Mesothelial cell of epicardium (in vitro differentiated cells): ENCODE data around the gene GNL3. TPM values are rescaled to one million over a fixed set of nuclear protein-coding genes. Genes with fewer than 3 reads are reported as not detected.

Source experiments
- DNase-seq, 2 experiments: peaks; one replicate each; pipeline ENCODE4 v3.0.0; 2021; ENCODE audit warnings: low spot score in 2 of 2; ENCODE audit not compliant: unreplicated experiment in 2 of 2
- H3K27ac Mint-ChIP-seq: 2 replicates; pipeline ENCODE4 v1.8.0; 2021; ENCODE audit warnings: mixed read lengths
- H3K27me3 Mint-ChIP-seq: 2 replicates; pipeline ENCODE4 v1.8.0; 2021; ENCODE audit warnings: low read depth, mixed read lengths
- H3K36me3 Mint-ChIP-seq: 2 replicates; pipeline ENCODE4 v1.8.0; 2021; ENCODE audit warnings: mixed read lengths
- H3K4me1 Mint-ChIP-seq: 2 replicates; pipeline ENCODE4 v1.8.0; 2021; ENCODE audit warnings: mixed read lengths
- H3K4me3 Mint-ChIP-seq: 2 replicates; pipeline ENCODE4 v1.8.0; 2021; ENCODE audit warnings: mild to moderate bottlenecking, moderate library complexity, mixed read lengths
- H3K9me3 Mint-ChIP-seq: 2 replicates; pipeline ENCODE4 v1.8.0; 2021; ENCODE audit warnings: mixed read lengths
- total RNA-seq: library from RNA; stranded (reverse); gene quantifications from 3 replicates; pipeline ENCODE4 v1.2.1, GENCODE V29; 2021
- TF ChIP-seq, protein P1 (sequence below): fragments of 200-600 bp; sonication (generic); IDR thresholded peaks from one replicate; pipeline ENCODE4 v1.5.0; 2021; ENCODE audit warnings: antibody characterized with exemption; ENCODE audit not compliant: unreplicated experiment

Gene GNL3
- total RNA-seq, 1 donor from 2014 or later: 116 TPM

DNA sequence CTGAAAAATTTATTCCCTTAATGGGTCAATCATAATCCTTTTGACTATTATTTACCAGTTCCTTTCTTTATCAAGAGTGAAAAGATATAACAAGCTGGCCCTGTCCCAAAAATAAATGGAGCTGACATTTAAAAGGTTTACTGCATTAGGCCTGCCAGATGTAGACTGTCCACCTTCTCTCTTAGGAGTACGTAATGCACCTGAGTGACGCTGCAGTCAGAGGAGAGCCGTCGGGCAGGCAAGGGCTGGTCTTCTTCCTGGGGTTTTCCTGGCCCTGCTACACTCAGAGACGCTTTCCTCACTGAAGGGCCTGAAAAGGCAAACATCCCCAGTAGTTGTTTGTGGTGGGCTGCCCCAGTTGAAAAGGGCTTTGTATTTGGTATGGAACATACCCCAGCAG, 57.3 kb downstream of the GNL3 start:
- DNase-seq: no peak
- no peaks in the 10 kb centered on the region for H3K4me1 Mint-ChIP-seq
- TF ChIP-seq, protein P1, sequence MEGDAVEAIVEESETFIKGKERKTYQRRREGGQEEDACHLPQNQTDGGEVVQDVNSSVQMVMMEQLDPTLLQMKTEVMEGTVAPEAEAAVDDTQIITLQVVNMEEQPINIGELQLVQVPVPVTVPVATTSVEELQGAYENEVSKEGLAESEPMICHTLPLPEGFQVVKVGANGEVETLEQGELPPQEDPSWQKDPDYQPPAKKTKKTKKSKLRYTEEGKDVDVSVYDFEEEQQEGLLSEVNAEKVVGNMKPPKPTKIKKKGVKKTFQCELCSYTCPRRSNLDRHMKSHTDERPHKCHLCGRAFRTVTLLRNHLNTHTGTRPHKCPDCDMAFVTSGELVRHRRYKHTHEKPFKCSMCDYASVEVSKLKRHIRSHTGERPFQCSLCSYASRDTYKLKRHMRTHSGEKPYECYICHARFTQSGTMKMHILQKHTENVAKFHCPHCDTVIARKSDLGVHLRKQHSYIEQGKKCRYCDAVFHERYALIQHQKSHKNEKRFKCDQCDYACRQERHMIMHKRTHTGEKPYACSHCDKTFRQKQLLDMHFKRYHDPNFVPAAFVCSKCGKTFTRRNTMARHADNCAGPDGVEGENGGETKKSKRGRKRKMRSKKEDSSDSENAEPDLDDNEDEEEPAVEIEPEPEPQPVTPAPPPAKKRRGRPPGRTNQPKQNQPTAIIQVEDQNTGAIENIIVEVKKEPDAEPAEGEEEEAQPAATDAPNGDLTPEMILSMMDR: no peak
- no peaks in the 10 kb centered on the region for H3K9me3 Mint-ChIP-seq
- H3K27me3 Mint-ChIP-seq: no peaks in the 10 kb centered on the region
- no peak overlapping the region for H3K27ac Mint-ChIP-seq
- H3K36me3 Mint-ChIP-seq: peaks cover 41% of the 10 kb centered on the region
- H3K4me3 Mint-ChIP-seq: no peak overlapping the region

DNA sequence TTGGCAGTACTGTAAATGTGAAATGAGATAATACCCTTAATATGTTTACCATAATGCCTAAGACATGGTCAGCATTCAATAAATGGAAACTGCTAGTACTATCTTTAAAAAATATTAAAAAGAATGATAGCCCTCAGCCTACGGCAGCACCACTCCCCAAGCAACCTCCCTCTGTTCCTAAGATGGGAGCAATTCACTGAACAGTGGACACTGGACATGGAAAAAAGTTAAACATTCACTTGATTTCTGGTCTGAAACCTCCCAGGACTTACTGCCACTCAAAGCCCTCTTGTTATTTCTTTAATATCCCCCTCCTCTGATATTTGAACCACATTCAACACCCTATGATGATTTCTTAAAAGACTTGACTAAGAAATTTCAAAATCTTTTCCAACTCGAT, 57.9 kb downstream of the GNL3 start:
- Mint-ChIP-seq H3K36me3 (peaks cover 46% of the 10 kb centered on the region), H3K27me3 (no peaks in the 10 kb centered on the region)
- TF ChIP-seq, protein P1: no peak

More for the DNA sequence above, 57.9 kb downstream of the GNL3 start:
- Mint-ChIP-seq H3K27ac (no peak overlapping the region), H3K4me3 (no peak overlapping the region), H3K4me1 (no peaks in the 10 kb centered on the region), H3K9me3 (no peaks in the 10 kb centered on the region)
- DNase-seq: no peak

Other genes starting within 250 kb of the GNL3 start
- gene SEMA3G, start 240.9 kb upstream of the GNL3 start, total RNA-seq: 0.35 to 0.80 TPM (median 0.66 TPM) in 3 replicates
- 4.0 to 5.2 TPM (median 4.6 TPM) in 3 replicates for gene TNNC1, start 232.0 kb upstream of the GNL3 start, total RNA-seq
- gene NISCH, start 230.4 kb upstream of the GNL3 start, total RNA-seq: 235 to 242 TPM (median 240 TPM) in 3 replicates
- 0.29 to 0.71 TPM (median 0.66 TPM) in 3 replicates for gene STAB1, start 190.7 kb upstream of the GNL3 start, total RNA-seq
- gene NT5DC2, start 152.2 kb upstream of the GNL3 start, total RNA-seq: 256 to 266 TPM (median 266 TPM) in 3 replicates
- 12.7 to 13.0 TPM (median 12.9 TPM) in 3 replicates for gene UQCC5, start 149.4 kb upstream of the GNL3 start, total RNA-seq
- 90.1 to 92.4 TPM (median 91.2 TPM) in 3 replicates for gene PBRM1, start 119 bp upstream of the GNL3 start, total RNA-seq
- 73.0 to 79.2 TPM (median 76.2 TPM) in 3 replicates for gene GLT8D1, start 19.8 kb downstream of the GNL3 start, total RNA-seq
- 81.9 to 82.7 TPM (median 82.5 TPM) in 3 replicates for gene SPCS1, start 20.1 kb downstream of the GNL3 start, total RNA-seq
- 32.3 to 33.5 TPM (median 32.9 TPM) in 3 replicates for gene NEK4, start 84.9 kb downstream of the GNL3 start, total RNA-seq
- not detected in 3 replicates for gene ITIH1, start 91.6 kb downstream of the GNL3 start, total RNA-seq
- 22.4 to 25.0 TPM (median 23.1 TPM) in 3 replicates for gene ITIH3, start 108.8 kb downstream of the GNL3 start, total RNA-seq
- gene ITIH4, start 144.6 kb downstream of the GNL3 start, total RNA-seq: 12.0 to 13.9 TPM (median 13.5 TPM) in 3 replicates
- 1.0 to 2.1 TPM in 2 of 3 replicates, not detected in the other for gene MUSTN1, start 149.0 kb downstream of the GNL3 start, total RNA-seq
- 23.8 to 28.8 TPM (median 23.9 TPM) in 3 replicates for gene STIMATE, start 211.5 kb downstream of the GNL3 start, total RNA-seq